Esophagus mucosa (tissue), 1 donor: Measurements from ENCODE around the gene PRKCE. TPM values are rescaled to one million over a fixed set of nuclear protein-coding genes. Genes with fewer than 3 reads are reported as not detected.

ENCODE experiments used
- ATAC-seq: fragments of 200-7000 bp; cut with Tn5 transposase; one replicate; pipeline ENCODE4 v1.9.1; 2020
- total RNA-seq: library from RNA; stranded (reverse); gene quantifications from one replicate; pipeline ENCODE4 v1.2.4, GENCODE V29; 2023
- donor health status: DM: yes; HTN: yes; CAD: no.

The PRKCE gene
- total RNA-seq, 1 donor from 2014 or later, result 13.1 TPM

DNA sequence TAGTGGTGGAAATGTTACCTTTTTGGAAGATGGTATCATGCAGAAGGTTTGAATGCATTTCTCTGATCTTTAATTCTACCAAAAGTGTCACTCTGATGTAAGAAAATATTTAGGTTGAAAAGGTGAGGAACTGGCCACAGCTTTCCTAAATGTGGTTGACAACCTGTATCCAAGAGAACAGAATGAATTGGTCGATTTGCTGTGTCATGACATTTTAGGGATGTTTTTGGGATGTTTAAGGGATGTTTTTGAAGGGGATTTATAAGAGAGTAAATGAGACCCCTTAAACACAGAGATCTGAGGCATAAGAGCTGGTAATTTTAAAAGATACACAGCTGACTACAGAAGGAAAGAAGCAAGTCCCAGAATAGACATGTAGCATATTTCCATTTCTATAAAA is 375.0 kb downstream of the PRKCE start:
- ATAC-seq, result no peak

- ATAC-seq, result peak; percentile 42
Measured at GRCh38 chr2:46029332-46029811, 377.9 kb downstream of the PRKCE start.

DNA sequence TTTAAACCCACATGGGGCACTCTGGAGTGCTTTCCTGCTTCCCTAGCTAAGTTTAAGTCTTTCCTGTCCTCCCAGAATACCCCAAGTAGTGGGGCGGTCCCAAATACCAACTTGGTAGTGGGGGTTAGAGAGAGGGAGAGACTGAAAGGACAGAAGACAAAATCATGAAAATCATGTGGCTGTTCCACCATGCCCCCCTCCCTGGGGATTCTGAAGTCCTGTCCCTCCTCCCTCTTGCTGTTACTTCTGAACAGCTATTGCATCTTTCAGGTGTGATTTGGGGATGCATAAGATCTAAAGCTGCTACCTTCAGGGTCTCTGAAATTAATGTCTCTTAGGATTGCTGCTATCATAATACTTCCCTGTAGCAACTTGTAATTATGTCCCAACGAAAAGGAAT is 378.9 kb downstream of the PRKCE start:
- no peak for ATAC-seq

GRCh38 chr2:46032161-46032813 is 380.8 kb downstream of the PRKCE start:
- ATAC-seq, result no peak

DNA sequence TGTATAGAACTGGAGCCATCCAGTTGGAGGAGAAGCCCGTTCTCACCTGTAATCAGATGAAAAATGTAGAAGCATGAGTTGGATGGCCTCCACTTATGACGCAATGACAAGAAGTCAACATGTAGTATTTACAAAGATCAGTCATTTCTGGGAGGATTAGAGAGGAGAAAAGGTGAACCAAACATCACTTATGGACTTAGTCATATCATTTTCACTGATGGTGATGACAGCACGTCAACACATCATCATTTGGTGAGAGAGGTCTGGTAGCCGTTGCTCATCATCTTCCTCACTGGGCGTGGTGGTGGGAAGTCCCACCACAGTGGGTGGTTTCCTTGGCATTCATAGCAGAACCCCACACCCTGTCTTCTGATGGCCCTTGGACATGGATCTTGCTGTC is 381.5 kb downstream of the PRKCE start:
- ATAC-seq, result peak; percentile 78

- no peak for ATAC-seq
Measured at GRCh38 chr2:46034535-46034934, 383.1 kb downstream of the PRKCE start.

DNA sequence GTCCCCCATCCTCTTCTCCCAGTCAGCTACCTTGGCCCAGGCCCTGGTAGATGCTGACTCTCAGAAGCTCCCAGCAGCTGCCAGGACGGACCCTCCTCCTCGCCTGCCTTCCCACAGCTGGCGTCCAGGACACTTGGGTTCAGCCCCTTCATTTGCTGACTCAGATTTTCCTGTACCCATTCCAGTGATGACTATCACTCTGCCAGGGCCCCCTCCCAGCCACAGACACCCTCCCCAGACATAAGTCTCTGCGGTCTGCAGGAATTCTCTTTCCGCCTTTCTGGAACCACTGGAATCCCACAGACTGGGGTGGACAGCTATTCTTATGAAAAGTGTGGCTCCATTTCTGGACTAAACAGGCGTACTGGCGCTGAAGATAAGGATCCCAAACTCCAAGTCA is 385.5 kb downstream of the PRKCE start:
- no peak for ATAC-seq

- ATAC-seq, result no peak
Measured at GRCh38 chr2:46039543-46040303, 388.2 kb downstream of the PRKCE start.

DNA sequence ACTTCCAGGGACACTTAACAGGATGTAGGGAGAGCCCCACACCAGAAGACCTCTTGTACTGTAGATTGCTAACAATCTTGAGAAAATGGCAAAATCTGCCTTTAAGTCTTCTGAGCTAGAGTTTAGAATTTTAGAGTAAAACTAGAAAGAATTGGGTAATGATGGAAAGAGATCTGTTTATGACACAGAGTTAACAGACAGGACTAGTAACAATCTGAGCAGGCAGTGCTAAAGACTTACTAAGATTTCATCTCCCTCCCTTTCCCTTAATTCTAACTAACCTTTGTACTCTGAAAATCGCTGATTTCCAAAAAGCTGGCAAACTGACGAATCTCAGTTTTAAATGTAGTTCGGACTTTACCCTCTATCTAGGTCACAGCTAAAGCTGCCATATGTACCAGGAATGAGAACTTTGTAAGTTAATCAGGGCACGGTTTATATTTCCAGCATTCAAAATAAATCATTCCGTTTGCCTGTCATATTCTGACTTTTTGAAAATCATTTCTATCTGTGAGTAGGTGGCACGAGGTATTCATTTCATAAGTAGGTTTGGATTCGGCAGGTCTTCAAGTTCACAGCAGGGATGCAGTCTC is 389.2 kb downstream of the PRKCE start:
- no peak for ATAC-seq

GRCh38 chr2:46041434-46041833 is 390.0 kb downstream of the PRKCE start:
- ATAC-seq, result no peak

DNA sequence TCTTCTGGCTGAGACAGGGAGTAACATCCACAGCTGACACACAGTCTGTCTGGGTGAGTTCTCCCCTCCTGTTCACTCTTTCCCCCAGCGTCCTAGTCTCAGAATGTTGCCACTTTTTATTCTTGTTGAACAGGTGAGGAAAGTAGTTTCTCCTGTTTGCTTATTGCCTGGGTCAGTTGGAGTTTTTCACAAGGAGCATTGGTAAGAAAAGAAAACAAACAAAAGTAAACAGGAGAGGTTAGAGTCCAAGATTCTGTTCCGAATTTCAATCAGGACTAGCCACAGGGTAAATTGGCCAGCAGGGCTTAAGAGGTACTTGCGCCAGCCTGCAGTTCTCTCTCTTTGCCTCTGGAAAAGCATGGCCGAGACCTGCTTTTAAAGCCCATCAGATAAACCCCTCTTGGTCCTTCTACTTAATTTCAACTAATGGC is 390.7 kb downstream of the PRKCE start:
- no peak for ATAC-seq

DNA sequence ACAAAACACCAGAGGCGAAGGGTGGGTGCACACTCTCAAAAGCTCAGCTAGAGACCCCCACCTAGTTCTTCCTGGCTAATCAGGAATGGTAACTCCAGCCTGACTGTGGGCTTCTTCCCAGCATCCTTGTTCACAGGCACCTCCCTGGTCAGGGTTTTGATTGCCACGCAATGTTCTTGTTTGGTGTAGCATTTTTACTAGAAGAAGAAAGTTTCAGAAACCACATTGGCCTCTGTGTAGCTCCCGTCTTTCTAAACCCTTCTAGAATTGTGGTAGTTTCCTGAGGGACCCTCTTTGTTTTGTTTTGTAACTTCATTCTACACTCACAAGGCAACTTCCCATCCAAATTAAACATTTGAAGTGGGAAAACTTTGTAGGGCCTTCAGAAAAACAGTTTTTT is 391.2 kb downstream of the PRKCE start:
- ATAC-seq, result no peak

DNA sequence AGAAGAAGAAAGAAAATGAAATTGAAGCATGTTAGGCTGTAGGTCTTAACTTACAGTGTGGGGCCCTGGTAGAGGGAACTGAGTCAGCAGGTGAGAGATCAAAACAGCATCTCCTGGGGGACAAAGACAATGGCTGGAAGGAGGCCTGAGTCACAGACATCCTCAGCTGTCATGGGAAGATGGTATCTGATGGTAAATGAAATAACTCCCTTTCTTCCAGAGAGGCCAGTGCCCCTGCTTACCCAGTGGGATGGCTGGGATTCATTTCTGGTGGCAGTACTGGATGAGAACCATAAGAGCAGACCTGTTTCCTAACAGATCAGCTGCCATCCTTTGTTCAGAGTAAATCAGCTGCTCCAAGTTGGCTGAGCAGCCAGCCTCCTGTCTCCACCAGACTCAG is 394.4 kb downstream of the PRKCE start:
- ATAC-seq, result no peak

DNA sequence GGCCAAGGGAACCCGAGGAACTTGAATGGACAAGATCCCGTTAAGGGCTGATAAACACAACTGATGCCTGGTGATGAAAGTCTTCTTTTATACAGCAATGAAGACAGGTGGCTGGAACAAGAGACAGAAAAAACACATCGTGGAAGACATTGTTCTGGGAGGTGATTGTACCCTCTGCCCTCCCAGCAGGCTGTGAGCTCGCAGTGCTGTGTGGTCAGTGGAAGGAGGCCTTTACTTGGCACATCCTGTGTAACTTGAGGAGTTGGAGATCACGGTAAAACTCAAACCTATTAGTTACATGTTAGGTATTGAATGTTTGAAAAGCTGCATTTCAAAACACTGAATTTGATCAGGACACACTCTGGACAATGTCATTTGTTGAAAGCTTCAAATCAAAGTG is 395.8 kb downstream of the PRKCE start:
- no peak for ATAC-seq

DNA sequence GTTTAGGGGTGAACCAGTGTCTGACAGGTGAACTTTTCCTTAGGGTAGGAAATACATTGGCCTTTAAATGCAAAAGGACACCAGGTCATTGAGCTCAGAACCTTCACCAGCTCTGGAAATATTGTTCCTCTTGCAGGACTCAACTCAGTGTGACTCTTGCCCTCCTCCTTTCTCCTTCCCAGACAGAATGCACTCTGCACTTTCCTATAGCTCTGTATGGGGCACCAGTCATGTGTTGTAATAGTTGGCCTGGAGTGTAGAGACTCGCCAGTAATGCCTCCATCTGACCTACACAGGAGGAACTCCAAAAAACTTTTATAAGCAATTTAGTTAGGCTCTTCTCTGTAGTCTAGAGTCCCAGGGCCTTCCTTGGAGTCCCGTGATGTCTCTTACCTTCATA is 397.2 kb downstream of the PRKCE start:
- no peak for ATAC-seq

GRCh38 chr2:46050027-46050426 is 398.6 kb downstream of the PRKCE start:
- peak; percentile 88 for ATAC-seq

GRCh38 chr2:46050489-46050888 is 399.0 kb downstream of the PRKCE start:
- peak; percentile 29 for ATAC-seq

GRCh38 chr2:46051085-46051484 is 399.6 kb downstream of the PRKCE start:
- ATAC-seq, result no peak

- no peak for ATAC-seq
Measured at GRCh38 chr2:46053564-46053963, 402.1 kb downstream of the PRKCE start.

DNA sequence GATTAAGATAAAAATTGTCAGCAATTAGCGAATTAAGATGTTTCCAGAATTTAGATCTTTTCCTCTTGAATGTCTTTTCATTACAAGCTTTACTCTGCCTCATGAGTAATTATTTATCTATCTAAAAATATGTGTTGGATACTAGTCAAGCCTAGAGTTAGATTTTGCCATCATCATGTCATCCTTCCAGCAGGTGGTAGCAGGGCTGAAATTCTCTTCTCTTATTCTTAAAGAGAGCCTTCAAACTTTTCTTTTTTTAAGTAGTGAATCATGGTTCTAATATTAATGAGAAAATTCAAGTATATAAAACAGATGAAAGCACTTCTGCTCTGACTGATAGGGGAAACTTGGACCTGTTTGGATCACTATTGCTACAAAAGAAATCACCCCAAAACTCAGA is 405.1 kb downstream of the PRKCE start:
- ATAC-seq, result no peak

- ATAC-seq, result peak; percentile 29
Measured at GRCh38 chr2:46058140-46058539, 406.7 kb downstream of the PRKCE start.

GRCh38 chr2:46062637-46063412 is 411.4 kb downstream of the PRKCE start:
- ATAC-seq, result peak; percentile 71

DNA sequence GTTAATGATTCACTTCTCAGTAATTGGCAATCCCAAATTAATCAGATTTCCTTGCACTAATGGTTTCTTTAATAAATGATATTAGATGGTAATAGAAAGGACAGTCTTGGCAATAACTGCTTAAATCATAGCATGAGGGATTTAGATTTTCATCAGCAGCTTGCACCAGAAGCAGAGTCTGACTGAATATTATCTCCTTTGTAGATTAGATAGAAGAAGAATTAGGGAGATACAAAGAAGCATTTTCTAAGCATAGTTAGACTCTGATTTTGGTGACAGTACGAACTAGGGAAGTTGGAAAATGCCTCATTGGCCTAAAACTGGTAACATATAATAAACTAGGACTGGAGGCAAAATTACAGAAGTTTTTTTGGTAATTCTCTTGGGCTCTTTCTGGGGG is 412.9 kb downstream of the PRKCE start:
- no peak for ATAC-seq
